Heart right ventricle (tissue), 16 donors: ENCODE measurements around the gene PLPP6. TPM values are rescaled to one million over a fixed set of nuclear protein-coding genes. Genes with fewer than 3 reads are reported as not detected.
A peak's percentile ranks its signal among the peaks of the same experiment; 100 is the strongest.

Source experiments
- ATAC-seq, 8 donors: fragments of 200-7000 bp; cut with Tn5 transposase; one replicate each; pipeline ENCODE4 v1.9.1; 2020; ENCODE audit warnings: mild to moderate bottlenecking in 8 of 8, moderate library complexity in 8 of 8, moderate number of reproducible peaks in 1 of 8
- DNase-seq, 2 donors: peaks; one replicate each; pipeline ENCODE4 v3.0.0-alpha.2; 2020
- H3K27ac ChIP-seq, 10 donors: fragments of 200-600 bp; sonication (generic) in 2 of 10; one replicate each; pipeline versions ENCODE4 v1.5.0 to v1.8.0; 2020 to 2022; ENCODE audit warnings: mild to moderate bottlenecking in 3 of 10
- H3K27me3 ChIP-seq, 7 donors: fragments of 200-600 bp; one replicate each; pipeline ENCODE4 v1.8.0; 2021 to 2022; ENCODE audit warnings: mild to moderate bottlenecking in 2 of 7
- H3K36me3 ChIP-seq, 9 donors: fragments of 200-600 bp; sonication (generic) in 1 of 9; one replicate each; pipeline versions ENCODE4 v1.5.0 to v1.8.0; 2020 to 2022; ENCODE audit warnings: mild to moderate bottlenecking in 2 of 9
- H3K4me1 ChIP-seq, 9 donors: fragments of 200-600 bp; sonication (generic) in 1 of 9; one replicate each; pipeline versions ENCODE4 v1.5.0 to v1.8.0; 2020 to 2022; ENCODE audit warnings: mild to moderate bottlenecking in 4 of 9
- H3K4me3 ChIP-seq, 10 donors: fragments of 200-600 bp; sonication (generic) in 2 of 10; one replicate each; pipeline versions ENCODE4 v1.5.0 to v1.8.0; 2020 to 2022; ENCODE audit warnings: mild to moderate bottlenecking in 7 of 10, moderate library complexity in 2 of 10
- H3K9me3 ChIP-seq, 11 donors: fragments of 200-600 bp in 10 of 11; sonication (generic) in 2 of 11; one replicate each; pipeline versions ENCODE4 v1.5.0 to v1.8.0; 2013 to 2022; ENCODE audit warnings: mild to moderate bottlenecking in 2 of 11, control low read depth in 1 of 11, moderate library complexity in 1 of 11
- CTCF ChIP-seq, 9 donors: fragments of 200-600 bp; sonication (generic) in 2 of 9; IDR thresholded peaks; one replicate each; pipeline versions ENCODE4 v1.5.0 to v1.8.0; 2021 to 2022; ENCODE audit warnings: antibody characterized with exemption in 9 of 9, mild to moderate bottlenecking in 5 of 9, moderate library complexity in 1 of 9
- WGBS, 2 donors: extraction: QIAGEN DNeasy Blood & Tissue Kit; methylation state at CpG; one replicate each; pipeline ENCODE4 v1.1.7; 2013; ENCODE audit warnings: inconsistent platforms in 1 of 2; 5-methylcytosine and 5-hydroxymethylcytosine counted together
- intact Hi-C, 10 donors: fragments of 100-400 bp; cut with DNase I; formaldehyde crosslinking; loops; one replicate each; pipeline versions ENCODE4 v1.11.1 to v1.14.2; 2022
- polyA plus RNA-seq, 2 donors: library from polyadenylated mRNA; stranded (reverse); fragments of 200-250 nt; gene quantifications; one replicate each; pipeline ENCODE4 v1.2.3, GENCODE V29; 2013
- total RNA-seq, 10 donors: library from RNA; stranded (reverse); fragmentation: NEBNext Ultra II Directional in 3 of 10; extraction: Animal tissue kit (Norgen Biotek cat#: 25700) in 3 of 10; gene quantifications; one replicate each; pipeline versions ENCODE4 v1.2.1 to v1.2.4, GENCODE V29; 2021 to 2023
- donor health status: Arrhythmogenic right ventricular cardiomyopathy.
- donor health status: ischemic (EF 13 %, LVEDD 7.1; RV severe dilation, severe dysfunction).
- donor health status: healthy with polysubstance abuse.
- donor health status: DM: no; HTN: yes; CAD: no.
- donor health status: DM: no; HTN: no; CAD: no.
- donor health status: ischemic (EF 25% LVEDD 6.9; RV normal size, moderate dysfunction).
- donor health status: ischemic (EF 25% LVEDD 5.7; RV mildly dilated, moderate dysfunction).
- donor health status: healthy.
- donor health status: DM: yes; HTN: yes; CAD: no.
- donor health status: Ischemic cardiomyopathy.
- donor health status: ischemic (EF 35%, LVEDD 5.7; RV mildly dilated, moderate dysfunction).
- donor health status: nonischemic (EF 11% LVEDD 7.7; RV severe dilation, severe dysfunction).
- donor health status: DM: yes; HTN: yes; CAD: no.
- donor health status: PGD.
- donor health status: ischemic (EF 29% LVEDD 5.4; RV normal size, mild dysfunction).
- donor health status: nonischemic (EF 23%, LVEDD 6.1; RV moderate dilation, normal function).

Gene PLPP6
- total and polyA plus RNA-seq, 12 donors, result 1.9 to 4.1 (median 2.5) TPM

- WGBS, 2 donors, result 75 to 79% methylated on average over 4 of the region's 4 CpGs
- ATAC-seq, result no peak
- peaks cover 0 to 100% (median 40%) of the 10 kb centered on the region in 9 donors for H3K36me3 ChIP-seq
Measured at GRCh38 chr9:4706971-4707622, 45.0 kb downstream of the PLPP6 start.

GRCh38 chr9:4709380-4709779 is 47.3 kb downstream of the PLPP6 start:
- Histone ChIP-seq H3K27me3 (no peaks in the 10 kb centered on the region), H3K9me3 (no peaks in the 10 kb centered on the region), H3K36me3 (peaks cover 0 to 100% (median 46%) of the 10 kb centered on the region in 9 donors), H3K4me1 (no peaks in the 10 kb centered on the region), H3K27ac (no peak overlapping the region), H3K4me3 (no peak overlapping the region)
- intact Hi-C loops, result no loop called here
- no peak for DNase-seq
- no peak for ATAC-seq
- no peak for TF ChIP-seq CTCF (IDR thresholded peaks at IDR 0.05)

More at GRCh38 chr9:4706971-4707622, 45.0 kb downstream of the PLPP6 start:
- no peak for TF ChIP-seq CTCF (IDR thresholded peaks at IDR 0.05)
- intact Hi-C loops, result no loop called here
- no peak overlapping the region for H3K4me3 ChIP-seq
- DNase-seq, result no peak
- H3K27me3 ChIP-seq, result no peaks in the 10 kb centered on the region
- H3K9me3 ChIP-seq, result no peaks in the 10 kb centered on the region
- no peak overlapping the region for H3K27ac ChIP-seq
- H3K4me1 ChIP-seq, result no peaks in the 10 kb centered on the region

GRCh38 chr9:4713849-4714248 is 51.8 kb downstream of the PLPP6 start:
- H3K36me3 ChIP-seq, result peaks cover 0 to 100% (median 51%) of the 10 kb centered on the region in 9 donors
- peak in 6 of 8 donors; percentile 34 to 76 (median 58) for ATAC-seq
- peaks cover 0 to 7% (median 0%) of the 10 kb centered on the region in 9 donors for H3K4me1 ChIP-seq
- WGBS, 2 donors, result 66 to 68% methylated on average over 7 of the region's 7 CpGs
- no peaks in the 10 kb centered on the region for H3K9me3 ChIP-seq
- no peak for DNase-seq
- intact Hi-C loops, result no loop called here
- no peak overlapping the region for H3K4me3 ChIP-seq
- H3K27me3 ChIP-seq, result no peaks in the 10 kb centered on the region
- no peak for TF ChIP-seq CTCF (IDR thresholded peaks at IDR 0.05)
- H3K27ac ChIP-seq, result no peak overlapping the region

- intact Hi-C loops, result no loop called here
- no peaks in the 10 kb centered on the region for H3K27me3 ChIP-seq
- H3K9me3 ChIP-seq, result no peaks in the 10 kb centered on the region
- no peak for ATAC-seq
- WGBS, 2 donors, result 83 to 90% methylated on average over 9 of the region's 9 CpGs
- H3K36me3 ChIP-seq, result peaks cover 0 to 100% (median 52%) of the 10 kb centered on the region in 9 donors
- TF ChIP-seq CTCF (IDR thresholded peaks at IDR 0.05), result no peak
- no peak overlapping the region for H3K4me3 ChIP-seq
- DNase-seq, result no peak
- H3K4me1 ChIP-seq, result peaks cover 0 to 7% (median 0%) of the 10 kb centered on the region in 9 donors
- no peak overlapping the region for H3K27ac ChIP-seq
Measured at GRCh38 chr9:4714266-4715016, 52.3 kb downstream of the PLPP6 start.

Other genes with a start within 250 kb of the PLPP6 start
- 1 to 10 TPM; 1.1 to 3.1 (median 1.7) TPM for gene SLC1A1, start 171.8 kb upstream of the PLPP6 start, total RNA-seq
- 1 to 10 TPM in 1 of 2 donors, under 1 TPM in 1; 0.94 to 3.5 TPM for gene SLC1A1, start 171.8 kb upstream of the PLPP6 start, polyA plus RNA-seq
- gene SPATA6L, start 4.2 kb downstream of the PLPP6 start, total RNA-seq, result 1 to 10 TPM in 7 of 10 donors, under 1 TPM in 3; 0.47 to 1.9 (median 1.3) TPM
- under 1 TPM; 0.36 to 0.95 TPM for gene SPATA6L, start 4.2 kb downstream of the PLPP6 start, polyA plus RNA-seq
- 10 to 100 TPM; 29.8 to 58.4 (median 36.6) TPM for gene CDC37L1, start 17.3 kb downstream of the PLPP6 start, total RNA-seq
- 10 to 100 TPM; 13.4 to 44.8 TPM for gene CDC37L1, start 17.3 kb downstream of the PLPP6 start, polyA plus RNA-seq
- gene AK3, start 78.9 kb downstream of the PLPP6 start, total RNA-seq, result 100 to 1,000 TPM; 125 to 217 (median 146) TPM
- 10 to 100 TPM; 32.9 to 35.8 TPM for gene AK3, start 78.9 kb downstream of the PLPP6 start, polyA plus RNA-seq
- 1 to 10 TPM; 4.8 to 9.9 (median 6.8) TPM for gene RCL1, start 130.7 kb downstream of the PLPP6 start, total RNA-seq
- gene RCL1, start 130.7 kb downstream of the PLPP6 start, polyA plus RNA-seq, result 1 to 10 TPM; 5.3 to 7.2 TPM